HepG2 (cell line): Measurements from ENCODE around the gene OR9A4. TPM values are rescaled to one million over a fixed set of nuclear protein-coding genes. Genes with fewer than 3 reads are reported as not detected.

ENCODE experiments used
- ATAC-seq: fragments of 200-7000 bp; cut with Tn5 transposase; 3 replicates; pipeline ENCODE4 v1.9.1; 2020; ENCODE audit warnings: mild to moderate bottlenecking, moderate library complexity
- BruUV-seq: library from RNA; stranded (reverse); fragments of 400-500 nt; replicated peaks from 2 replicates; lab custom pipeline; 2021; lab: Mats Ljungman, UMichigan
- CTCF ChIA-PET: fragments of 300-600 bp; formaldehyde crosslinking; extraction: SDS; loops from one replicate; lab custom pipeline; 2021; ENCODE audit warnings: low total read pairs, inconsistent platforms, low intra/inter-chr PET ratio; lab: Yijun Ruan, JAX
- POLR2A ChIA-PET: fragments of 350-600 bp; sonication (Branson Sonifier 250); formaldehyde crosslinking; loops from one replicate; lab custom pipeline; 2020; ENCODE audit warnings: antibody characterized with exemption, inconsistent platforms; lab: Yijun Ruan, JAX
- DNase-seq: peaks from one replicate; pipeline ENCODE4 v3.0.0-alpha.2; 2015; ENCODE audit warnings: low spot score
- FAIRE-seq: peaks from 3 replicates; lab custom pipeline; 2011; peaks lifted over from hg19 to GRCh38; lab: Jason Lieb, UNC
- H2AFZ ChIP-seq: one replicate; pipeline ENCODE4 v1.6.1; 2011; ENCODE audit warnings: low read length, inconsistent platforms
- H3K27ac ChIP-seq: fragments of 300-600 bp; 3 replicates; pipeline ENCODE4 v1.8.0; 2011; ENCODE audit warnings: mixed run types, mild to moderate bottlenecking, mixed read lengths, low read length, inconsistent platforms; ENCODE audit not compliant: insufficient read depth; ENCODE audit errors: extremely low read length
- H3K27me3 ChIP-seq, 2 experiments: fragments of 200-600 bp in 1 of 2; 2 replicates in 1 of 2; 3 replicates in 1 of 2; pipeline versions ENCODE4 v1.6.0 to v1.8.0; 2011; ENCODE audit warnings: low read length in 2 of 2, mild to moderate bottlenecking in 2 of 2, moderate library complexity in 2 of 2, inconsistent platforms in 1 of 2; ENCODE audit not compliant: insufficient read depth in 2 of 2, control insufficient read depth in 1 of 2
- H3K36me3 ChIP-seq, 2 experiments: fragments of 200-600 bp in 1 of 2; replicated peaks in 1 of 2; 2 replicates in 1 of 2; 3 replicates in 1 of 2; pipeline versions ENCODE4 v1.5.1 to v1.8.0; 2011; ENCODE audit warnings: low read length in 2 of 2, inconsistent platforms in 1 of 2; ENCODE audit not compliant: insufficient read depth in 2 of 2, control insufficient read depth in 1 of 2
- H3K4me1 ChIP-seq: 2 replicates; pipeline ENCODE4 v1.5.1; 2012; ENCODE audit warnings: low read length, inconsistent platforms; ENCODE audit not compliant: insufficient read depth
- H3K4me2 ChIP-seq: 2 replicates; pipeline ENCODE4 v1.6.0; 2011; ENCODE audit warnings: low read depth, low read length, inconsistent platforms
- H3K4me3 ChIP-seq, 3 experiments: fragments of 200-600 bp in 1 of 3; sonication (generic), shearing (Covaris generic) in 1 of 3; replicated peaks in 1 of 3; 2 replicates each; pipeline ENCODE4 v1.5.1; 2011 to 2016; ENCODE audit warnings: low read length in 3 of 3, inconsistent platforms in 2 of 3, low read depth in 2 of 3, mild to moderate bottlenecking in 2 of 3, control low read depth in 1 of 3, mixed read lengths in 1 of 3; ENCODE audit not compliant: insufficient read depth in 1 of 3
- H3K79me2 ChIP-seq: one replicate; pipeline ENCODE4 v1.6.1; 2011; ENCODE audit warnings: low read length, inconsistent platforms; ENCODE audit not compliant: insufficient read depth
- H3K9ac ChIP-seq: 2 replicates; pipeline ENCODE4 v1.6.0; 2011; ENCODE audit warnings: mild to moderate bottlenecking, low read depth, low read length, inconsistent platforms; ENCODE audit not compliant: insufficient read depth
- H3K9me3 ChIP-seq: 2 replicates; pipeline ENCODE4 v1.5.1; 2012; ENCODE audit warnings: mild to moderate bottlenecking, low read length
- H4K20me1 ChIP-seq: 2 replicates; pipeline ENCODE4 v1.6.0; 2011; ENCODE audit warnings: inconsistent platforms, mild to moderate bottlenecking, low read length, moderate library complexity; ENCODE audit not compliant: insufficient read depth
- BCL6 ChIP-seq: IDR thresholded peaks from 2 replicates; pipeline ENCODE4 v1.6.1; 2016; ENCODE audit warnings: missing genetic modification reagents, missing compliant biosample characterization
- FOXO1 ChIP-seq: sonication (generic); formaldehyde crosslinking; IDR thresholded peaks from 2 replicates; pipeline ENCODE4 v1.4.0; 2020; ENCODE audit warnings: missing genetic modification reagents
- HDAC1 ChIP-seq: sonication (generic); formaldehyde crosslinking; IDR thresholded peaks from 2 replicates; pipeline ENCODE4 v1.5.1; 2020; ENCODE audit warnings: mild to moderate bottlenecking, missing genetic modification reagents
- ISL2 ChIP-seq: sonication (generic); formaldehyde crosslinking; IDR thresholded peaks from 2 replicates; pipeline ENCODE4 v1.5.0; 2020; ENCODE audit warnings: missing genetic modification reagents
- MED1 ChIP-seq: sonication (generic); formaldehyde crosslinking; IDR thresholded peaks from 2 replicates; pipeline ENCODE4 v1.4.0; 2020; ENCODE audit warnings: missing genetic modification reagents
- SP4 ChIP-seq: sonication (generic); formaldehyde crosslinking; IDR thresholded peaks from 2 replicates; pipeline ENCODE4 v1.8.1; 2023; ENCODE audit warnings: mild to moderate bottlenecking, missing genetic modification reagents
- ZBTB20 ChIP-seq: sonication (generic); formaldehyde crosslinking; IDR thresholded peaks from 2 replicates; pipeline ENCODE4 v1.8.1; 2023; ENCODE audit warnings: missing genetic modification reagents, low read depth, mild to moderate bottlenecking, borderline replicate concordance
- ZNF607 ChIP-seq: sonication (generic); formaldehyde crosslinking; IDR thresholded peaks from 2 replicates; pipeline ENCODE4 v1.5.1; 2020; ENCODE audit warnings: missing genetic modification reagents, mild to moderate bottlenecking, borderline replicate concordance
- ZSCAN20 ChIP-seq: sonication (generic); formaldehyde crosslinking; IDR thresholded peaks from 2 replicates; pipeline ENCODE4 v1.4.0; 2020; ENCODE audit warnings: missing genetic modification reagents, mild to moderate bottlenecking, borderline replicate concordance
- WGBS: methylation state at CpG from one replicate; pipeline ENCODE4 v1.1.6; 2017; ENCODE audit warnings: low lambda C conversion rate; 5-methylcytosine and 5-hydroxymethylcytosine counted together
- in situ Hi-C: cut with HindIII; loops from 2 replicates; pipeline ENCODE4 v1.10.0; 2017; ENCODE audit warnings: low pct_unique_long_range_greater_than_20kb; ENCODE audit not compliant: extremely low pct_ligation_motif_present
- intact Hi-C: fragments of 100-400 bp; cut with micrococcal nuclease; formaldehyde crosslinking; loops from one replicate; pipeline ENCODE4 v1.10.0; 2022; ENCODE audit not compliant: unreplicated experiment
- polyA plus RNA-seq, 8 experiments: library from polyadenylated mRNA; depleted of rRNA in 3 of 8; stranded (reverse) in 7 of 8; unstranded in 1 of 8; fragments of >200 nt; fragmentation: Illumina TruSeq in 4 of 8; extraction: Trizol in 4 of 8; gene quantifications; 2 replicates each; pipeline versions ENCODE4 v1.2.1 to v1.2.3, GENCODE V29; 2011 to 2016; ENCODE audit warnings: low read depth in 4 of 8, missing spikeins in 1 of 8, mixed read lengths in 1 of 8; ENCODE audit not compliant: insufficient read depth in 1 of 8
- total RNA-seq, 5 experiments: library from RNA; depleted of rRNA; stranded (reverse); fragments of >200 nt; fragmentation: Illumina TruSeq; extraction: Trizol; gene quantifications; 2 replicates each; pipeline ENCODE4 v1.2.3, GENCODE V29; 2016; ENCODE audit warnings: low read depth in 1 of 5
- TF ChIP-seq, protein P1 (sequence below): sonication (generic); formaldehyde crosslinking; IDR thresholded peaks from 2 replicates; pipeline ENCODE4 v1.4.0; 2020; ENCODE audit warnings: missing genetic modification reagents

OR9A4 gene
- total and polyA plus RNA-seq, 2 of the 13 experiments (the other 11 are each of a cell fraction or from before 2014, with no cell fraction given) = not detected

DNA sequence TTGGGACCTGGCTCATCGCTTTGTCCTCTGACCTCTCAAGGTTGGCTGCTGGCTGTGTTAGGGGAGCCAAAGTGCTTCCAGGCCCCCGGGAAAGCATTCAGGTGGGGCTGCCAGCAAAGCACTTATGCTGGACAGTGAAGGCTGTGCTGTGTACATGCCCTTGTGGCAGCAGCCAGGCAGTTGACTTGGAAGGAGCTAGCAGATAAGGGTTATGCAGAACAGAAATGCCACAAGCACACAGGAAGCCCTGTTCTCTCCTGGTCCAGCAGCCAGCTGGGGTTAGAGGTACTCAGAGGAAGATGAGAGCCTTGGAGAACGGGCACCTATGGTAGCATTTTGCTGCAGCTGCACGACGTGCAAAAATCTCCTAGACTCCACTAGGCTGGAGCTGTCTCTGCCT is 35.2 kb upstream of the OR9A4 start:
- no peak for TF ChIP-seq ISL2
- no peak for TF ChIP-seq ZBTB20
- TF ChIP-seq ZSCAN20 (CRISPR knock-in tag) = no peak
- TF ChIP-seq ZNF607 (CRISPR knock-in tag) = no peak
- TF ChIP-seq, protein P1, sequence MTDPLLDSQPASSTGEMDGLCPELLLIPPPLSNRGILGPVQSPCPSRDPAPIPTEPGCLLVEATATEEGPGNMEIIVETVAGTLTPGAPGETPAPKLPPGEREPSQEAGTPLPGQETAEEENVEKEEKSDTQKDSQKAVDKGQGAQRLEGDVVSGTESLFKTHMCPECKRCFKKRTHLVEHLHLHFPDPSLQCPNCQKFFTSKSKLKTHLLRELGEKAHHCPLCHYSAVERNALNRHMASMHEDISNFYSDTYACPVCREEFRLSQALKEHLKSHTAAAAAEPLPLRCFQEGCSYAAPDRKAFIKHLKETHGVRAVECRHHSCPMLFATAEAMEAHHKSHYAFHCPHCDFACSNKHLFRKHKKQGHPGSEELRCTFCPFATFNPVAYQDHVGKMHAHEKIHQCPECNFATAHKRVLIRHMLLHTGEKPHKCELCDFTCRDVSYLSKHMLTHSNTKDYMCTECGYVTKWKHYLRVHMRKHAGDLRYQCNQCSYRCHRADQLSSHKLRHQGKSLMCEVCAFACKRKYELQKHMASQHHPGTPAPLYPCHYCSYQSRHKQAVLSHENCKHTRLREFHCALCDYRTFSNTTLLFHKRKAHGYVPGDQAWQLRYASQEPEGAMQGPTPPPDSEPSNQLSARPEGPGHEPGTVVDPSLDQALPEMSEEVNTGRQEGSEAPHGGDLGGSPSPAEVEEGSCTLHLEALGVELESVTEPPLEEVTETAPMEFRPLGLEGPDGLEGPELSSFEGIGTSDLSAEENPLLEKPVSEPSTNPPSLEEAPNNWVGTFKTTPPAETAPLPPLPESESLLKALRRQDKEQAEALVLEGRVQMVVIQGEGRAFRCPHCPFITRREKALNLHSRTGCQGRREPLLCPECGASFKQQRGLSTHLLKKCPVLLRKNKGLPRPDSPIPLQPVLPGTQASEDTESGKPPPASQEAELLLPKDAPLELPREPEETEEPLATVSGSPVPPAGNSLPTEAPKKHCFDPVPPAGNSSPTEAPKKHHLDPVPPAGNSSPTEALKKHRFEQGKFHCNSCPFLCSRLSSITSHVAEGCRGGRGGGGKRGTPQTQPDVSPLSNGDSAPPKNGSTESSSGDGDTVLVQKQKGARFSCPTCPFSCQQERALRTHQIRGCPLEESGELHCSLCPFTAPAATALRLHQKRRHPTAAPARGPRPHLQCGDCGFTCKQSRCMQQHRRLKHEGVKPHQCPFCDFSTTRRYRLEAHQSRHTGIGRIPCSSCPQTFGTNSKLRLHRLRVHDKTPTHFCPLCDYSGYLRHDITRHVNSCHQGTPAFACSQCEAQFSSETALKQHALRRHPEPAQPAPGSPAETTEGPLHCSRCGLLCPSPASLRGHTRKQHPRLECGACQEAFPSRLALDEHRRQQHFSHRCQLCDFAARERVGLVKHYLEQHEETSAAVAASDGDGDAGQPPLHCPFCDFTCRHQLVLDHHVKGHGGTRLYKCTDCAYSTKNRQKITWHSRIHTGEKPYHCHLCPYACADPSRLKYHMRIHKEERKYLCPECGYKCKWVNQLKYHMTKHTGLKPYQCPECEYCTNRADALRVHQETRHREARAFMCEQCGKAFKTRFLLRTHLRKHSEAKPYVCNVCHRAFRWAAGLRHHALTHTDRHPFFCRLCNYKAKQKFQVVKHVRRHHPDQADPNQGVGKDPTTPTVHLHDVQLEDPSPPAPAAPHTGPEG (CRISPR knock-in tag) = no peak
- no peak for TF ChIP-seq SP4 (CRISPR knock-in tag)
- TF ChIP-seq FOXO1 = no peak
- no peak for TF ChIP-seq HDAC1 (CRISPR knock-in tag)
- TF ChIP-seq MED1 (CRISPR knock-in tag) = no peak
- TF ChIP-seq BCL6 (CRISPR knock-in tag) = no peak
- Histone ChIP-seq H3K9me3 (no peaks in the 10 kb centered on the region), H3K4me3 (no peak overlapping the region), H4K20me1 (no peaks in the 10 kb centered on the region), H3K27me3 (no peaks in the 10 kb centered on the region), H3K36me3 (no peaks in the 10 kb centered on the region), H3K9ac (no peak overlapping the region), H3K79me2 (no peaks in the 10 kb centered on the region), H2AFZ (no peak overlapping the region), H3K4me2 (no peak overlapping the region), H3K27ac (no peak overlapping the region), H3K4me1 (no peaks in the 10 kb centered on the region)
- 8% methylated on average over 4 of the region's 5 CpGs for WGBS
- BruUV-seq = no TSS peak
- in situ Hi-C loops (no loop called here), intact Hi-C loops (no loop called here)
- ChIA-PET POLR2A (no interaction called here), CTCF (no interaction called here)
- ATAC-seq (no peak), FAIRE-seq (no peak), DNase-seq (no peak)
